ENCODE measurements around the gene ID2.

- no peak for TF ChIP-seq CTCF (IDR thresholded peaks at IDR 0.05)
- no peak for TF ChIP-seq POLR2A (IDR thresholded peaks at IDR 0.05)
- no peak for TF ChIP-seq POLR2AphosphoS5 (IDR thresholded peaks at IDR 0.05)
Observed at GRCh38 chr2:8676921-8677645, 4.8 kb upstream of the ID2 start.

All from breast epithelium (tissue), 3 donors.